Naive thymus-derived CD4-positive, alpha-beta T cell (primary cell): ENCODE results near the gene ILK. TPM values are rescaled to one million over a fixed set of nuclear protein-coding genes. Genes with fewer than 3 reads are reported as not detected.

ENCODE experiments used
- ATAC-seq: fragments of 150-1000 bp; cut with Tn5 transposase; 2 replicates; pipeline ENCODE4 v1.10.0; 2021; ENCODE audit warnings: mild to moderate bottlenecking, moderate library complexity
- CTCF ChIA-PET: fragments of 350-600 bp; sonication (Branson Sonifier 250); formaldehyde crosslinking; loops from one replicate; lab custom pipeline; 2021; ENCODE audit warnings: antibody characterized with exemption; lab: Charles Lee
- POLR2A ChIA-PET: fragments of 350-600 bp; sonication (Branson Sonifier 250); formaldehyde crosslinking; loops from one replicate; lab custom pipeline; 2021; ENCODE audit warnings: antibody characterized with exemption, inconsistent platforms; lab: Charles Lee
- DNase-seq, 9 donors: peaks; one replicate each; pipeline versions ENCODE4 v3.0.0 to v3.0.0-alpha.2; 2020 to 2022; ENCODE audit warnings: mixed read lengths in 1 of 9
- H3K27ac ChIP-seq: one replicate; pipeline ENCODE4 v1.7.0; 2013; ENCODE audit warnings: mild to moderate bottlenecking, low read depth, low read length, moderate library complexity
- H3K27me3 ChIP-seq, 2 donors: one replicate each; pipeline ENCODE4 v1.7.0; 2013; ENCODE audit warnings: low read length in 2 of 2, mild to moderate bottlenecking in 2 of 2, moderate library complexity in 2 of 2; ENCODE audit not compliant: control insufficient read depth in 2 of 2, insufficient read depth in 2 of 2
- H3K36me3 ChIP-seq, 3 experiments: 1 replicate in 2 of 3; 2 replicates in 1 of 3; pipeline ENCODE4 v1.7.0; 2013; ENCODE audit warnings: low read length in 3 of 3, mild to moderate bottlenecking in 3 of 3, moderate library complexity in 1 of 3; ENCODE audit not compliant: insufficient read depth in 3 of 3, control insufficient read depth in 2 of 3
- H3K4me1 ChIP-seq, 2 donors: one replicate each; pipeline ENCODE4 v1.7.0; 2013; ENCODE audit warnings: low read length in 2 of 2, mild to moderate bottlenecking in 2 of 2, moderate library complexity in 1 of 2; ENCODE audit not compliant: control insufficient read depth in 2 of 2, insufficient read depth in 2 of 2
- H3K4me3 ChIP-seq: 2 replicates; pipeline ENCODE4 v1.7.0; 2013; ENCODE audit warnings: mild to moderate bottlenecking, low read length
- H3K9me3 ChIP-seq, 3 experiments: 1 replicate in 2 of 3; 2 replicates in 1 of 3; pipeline ENCODE4 v1.7.0; 2013; ENCODE audit warnings: low read length in 3 of 3; ENCODE audit not compliant: control insufficient read depth in 2 of 3
- H3K27ac Mint-ChIP-seq, 9 donors: one replicate each; pipeline ENCODE4 v1.8.0; 2020 to 2022; ENCODE audit warnings: mixed read lengths in 9 of 9, mild to moderate bottlenecking in 8 of 9, moderate library complexity in 5 of 9, inconsistent platforms in 2 of 9
- H3K27me3 Mint-ChIP-seq, 5 donors: one replicate each; pipeline ENCODE4 v1.8.0; 2021 to 2022; ENCODE audit warnings: mixed read lengths in 5 of 5, mild to moderate bottlenecking in 1 of 5
- H3K36me3 Mint-ChIP-seq, 5 donors: one replicate each; pipeline ENCODE4 v1.8.0; 2020 to 2022; ENCODE audit warnings: mixed read lengths in 5 of 5, mild to moderate bottlenecking in 3 of 5, inconsistent platforms in 1 of 5
- H3K4me1 Mint-ChIP-seq, 7 donors: one replicate each; pipeline ENCODE4 v1.8.0; 2020 to 2022; ENCODE audit warnings: mixed read lengths in 7 of 7, mild to moderate bottlenecking in 3 of 7, inconsistent platforms in 1 of 7
- H3K4me3 Mint-ChIP-seq, 10 donors: one replicate each; pipeline ENCODE4 v1.8.0; 2020 to 2022; ENCODE audit warnings: mild to moderate bottlenecking in 10 of 10, mixed read lengths in 10 of 10, moderate library complexity in 6 of 10, inconsistent platforms in 2 of 10
- H3K9me3 Mint-ChIP-seq, 11 donors: one replicate each; pipeline ENCODE4 v1.8.0; 2020 to 2022; ENCODE audit warnings: mixed read lengths in 11 of 11, mild to moderate bottlenecking in 4 of 11, inconsistent platforms in 1 of 11, moderate library complexity in 1 of 11
- intact Hi-C, 2 donors: fragments of 100-400 bp; cut with micrococcal nuclease; formaldehyde crosslinking; loops; one replicate each; pipeline ENCODE4 v1.15.1; 2023
- polyA plus RNA-seq, 2 donors: library from polyadenylated mRNA; unstranded; fragments of 300-500 nt; fragmentation: Illumina TruSeq; gene quantifications; one replicate each; pipeline ENCODE4 v1.2.3, GENCODE V29; 2021
- total RNA-seq, 6 experiments: library from RNA in 5 of 6; stranded (reverse) in 5 of 6; gene quantifications; 1 replicate in 5 of 6; 2 replicates in 1 of 6; pipeline ENCODE4 v1.2.3 and lab custom pipeline; 2021 to 2026

Gene ILK
- total and polyA plus RNA-seq, 7 experiments from 2014 or later = 34.4 to 165 (median 79.7) TPM

DNA sequence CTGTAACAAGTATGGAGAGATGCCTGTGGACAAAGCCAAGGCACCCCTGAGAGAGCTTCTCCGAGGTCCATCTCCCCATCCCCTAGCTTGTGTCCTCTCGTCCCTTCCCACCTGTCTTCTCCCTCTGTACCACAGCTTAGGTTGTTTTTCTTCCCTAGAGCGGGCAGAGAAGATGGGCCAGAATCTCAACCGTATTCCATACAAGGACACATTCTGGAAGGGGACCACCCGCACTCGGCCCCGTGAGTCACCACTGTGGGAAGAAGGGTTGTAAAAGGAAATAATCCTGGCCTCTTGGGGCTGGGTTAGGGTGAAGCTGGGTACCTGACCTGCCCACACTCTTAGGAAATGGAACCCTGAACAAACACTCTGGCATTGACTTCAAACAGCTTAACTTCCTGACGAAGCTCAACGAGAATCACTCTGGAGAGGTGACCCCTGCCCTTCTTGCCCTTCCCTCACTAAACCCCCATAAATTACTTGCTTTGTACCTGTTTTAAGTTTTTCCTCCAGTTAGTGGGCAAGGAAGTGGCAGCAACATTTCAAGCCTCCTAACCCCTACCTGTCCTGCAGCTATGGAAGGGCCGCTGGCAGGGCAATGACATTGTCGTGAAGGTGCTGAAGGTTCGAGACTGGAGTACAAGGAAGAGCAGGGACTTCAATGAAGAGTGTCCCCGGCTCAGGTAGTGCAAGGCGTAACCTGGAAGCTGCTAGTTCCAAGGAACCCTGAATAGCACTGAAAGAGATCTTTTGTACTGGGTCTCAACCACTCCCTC lies 5.3 kb downstream of the ILK start:
- peaks cover 50 to 51% of the 10 kb centered on the region in 2 donors for H3K4me1 ChIP-seq
- peaks cover 0 to 39% (median 33%) of the 10 kb centered on the region in 7 donors for H3K4me1 Mint-ChIP-seq
- no peaks in the 10 kb centered on the region for H3K9me3 ChIP-seq
- H3K36me3 ChIP-seq = peaks cover 7 to 36% (median 17%) of the 10 kb centered on the region in 3 experiments
- DNase-seq (peak in 1 of 9 donors; percentile 20), ATAC-seq (no peak)
- peaks cover 0 to 42% (median 8%) of the 10 kb centered on the region in 5 donors for H3K36me3 Mint-ChIP-seq
- H3K27me3 ChIP-seq = no peaks in the 10 kb centered on the region
- peak overlapping the region; percentile 91 for H3K27ac ChIP-seq
- ChIA-PET CTCF (interaction anchor here (0.6 to 2.8 kb wide), 4 partner anchors 9 to 74 kb away, joined by 3 to 14 read pairs (median 4); partner anchors contain the start of gene MRPL17), POLR2A (interaction anchor here (0.7 to 10.3 kb wide), 9 partner anchors 9 to 916 kb away, joined by 3 to 170 read pairs (median 3); partner anchors contain the start of genes APBB1, ARFIP2, MRPL17 and TIMM10B)
- intact Hi-C loops = loop anchor here in 1 of 2 donors (10.0 kb wide), 1 partner anchor 924 kb away; the partner anchor contains the start of genes TRIM22 and TRIM5
- H3K4me3 Mint-ChIP-seq = peak overlapping the region in 2 of 10 donors; percentile 28 to 75
- H3K9me3 Mint-ChIP-seq = no peaks in the 10 kb centered on the region
- peak overlapping the region in 7 of 9 donors; percentile 7 to 98 (median 63) for H3K27ac Mint-ChIP-seq
- H3K4me3 ChIP-seq = no peak overlapping the region
- H3K27me3 Mint-ChIP-seq = no peaks in the 10 kb centered on the region

DNA sequence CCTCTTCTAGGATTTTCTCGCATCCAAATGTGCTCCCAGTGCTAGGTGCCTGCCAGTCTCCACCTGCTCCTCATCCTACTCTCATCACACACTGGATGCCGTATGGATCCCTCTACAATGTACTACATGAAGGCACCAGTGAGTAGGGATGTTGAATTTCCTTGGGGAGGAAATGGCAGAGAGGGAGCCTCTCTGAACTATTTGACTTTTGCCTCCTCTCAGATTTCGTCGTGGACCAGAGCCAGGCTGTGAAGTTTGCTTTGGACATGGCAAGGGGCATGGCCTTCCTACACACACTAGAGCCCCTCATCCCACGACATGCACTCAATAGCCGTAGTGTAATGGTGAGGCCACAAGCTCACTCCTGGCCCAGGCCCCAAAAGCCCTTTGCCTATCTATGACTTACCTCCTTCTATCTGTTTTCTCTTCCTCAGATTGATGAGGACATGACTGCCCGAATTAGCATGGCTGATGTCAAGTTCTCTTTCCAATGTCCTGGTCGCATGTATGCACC lies 6.0 kb downstream of the ILK start:
- Histone ChIP-seq H3K27me3 (no peaks in the 10 kb centered on the region), H3K4me1 (peaks cover 48 to 51% of the 10 kb centered on the region in 2 donors), H3K9me3 (no peaks in the 10 kb centered on the region), H3K4me3 (no peak overlapping the region), H3K36me3 (peaks cover 7 to 34% (median 17%) of the 10 kb centered on the region in 3 experiments), H3K27ac (peak overlapping the region; percentile 91)
- CTCF ChIA-PET = interaction anchor here (0.6 to 1.4 kb wide), 2 partner anchors 8 to 74 kb away, joined by 3 to 4 read pairs; partner anchors contain the start of gene MRPL17
- Mint-ChIP-seq H3K4me3 (peak overlapping the region in 5 of 10 donors; percentile 10 to 75 (median 33)), H3K27ac (peak overlapping the region in 6 of 9 donors; percentile 18 to 98 (median 70)), H3K9me3 (no peaks in the 10 kb centered on the region), H3K27me3 (no peaks in the 10 kb centered on the region), H3K4me1 (peaks cover 0 to 39% (median 33%) of the 10 kb centered on the region in 7 donors), H3K36me3 (peaks cover 0 to 43% (median 8%) of the 10 kb centered on the region in 5 donors)
- intact Hi-C loops = loop anchor here (10.0 kb wide), 2 partner anchors 905 to 925 kb away; partner anchors contain the start of genes PPFIBP2 (in 1 of the 2), TRIM22 (in 1 of the 2) and TRIM5 (in 1 of the 2)
- peak in 1 of 9 donors; percentile 17 for DNase-seq
- POLR2A ChIA-PET = interaction anchor here (9.0 to 10.3 kb wide), 2 partner anchors 9 to 72 kb away, joined by 70 to 170 read pairs; partner anchors contain the start of genes MRPL17 and TPP1
- ATAC-seq = no peak

DNA sequence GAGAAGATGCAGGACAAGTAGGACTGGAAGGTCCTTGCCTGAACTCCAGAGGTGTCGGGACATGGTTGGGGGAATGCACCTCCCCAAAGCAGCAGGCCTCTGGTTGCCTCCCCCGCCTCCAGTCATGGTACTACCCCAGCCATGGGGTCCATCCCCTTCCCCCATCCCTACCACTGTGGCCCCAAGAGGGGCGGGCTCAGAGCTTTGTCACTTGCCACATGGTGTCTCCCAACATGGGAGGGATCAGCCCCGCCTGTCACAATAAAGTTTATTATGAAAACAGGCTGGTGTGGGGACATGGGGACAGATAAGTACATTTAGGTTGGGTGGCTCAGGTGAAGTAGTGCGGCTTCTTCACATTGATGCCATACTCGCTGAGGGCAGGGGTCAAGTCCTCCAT lies 7.0 kb downstream of the ILK start:
- no peak for ATAC-seq
- ChIA-PET POLR2A (interaction anchor here (0.6 to 10.3 kb wide), 13 partner anchors 7 to 208 kb away, joined by 3 to 170 read pairs (median 4); partner anchors contain the start of genes ILK, MRPL17, RRP8 and TPP1), CTCF (interaction anchor here (1.3 to 3.9 kb wide), 2 partner anchors 73 to 77 kb away, joined by 5 to 19 read pairs; partner anchors contain the start of gene MRPL17)
- peaks cover 3 to 51% (median 11%) of the 10 kb centered on the region in 5 donors for H3K36me3 Mint-ChIP-seq
- peak overlapping the region in 5 of 9 donors; percentile 75 to 98 (median 96) for H3K27ac Mint-ChIP-seq
- H3K27ac ChIP-seq = peak overlapping the region; percentile 91
- no peaks in the 10 kb centered on the region for H3K27me3 Mint-ChIP-seq
- H3K27me3 ChIP-seq = no peaks in the 10 kb centered on the region
- H3K4me3 Mint-ChIP-seq = peak overlapping the region in 7 of 10 donors; percentile 10 to 94 (median 92)
- intact Hi-C loops = loop anchor here in 1 of 2 donors (10.0 kb wide), 1 partner anchor 904 kb away; the partner anchor contains the start of gene PPFIBP2
- no peaks in the 10 kb centered on the region for H3K9me3 ChIP-seq
- peaks cover 7 to 44% (median 17%) of the 10 kb centered on the region in 3 experiments for H3K36me3 ChIP-seq
- DNase-seq = peak in 1 of 9 donors; percentile 20
- no peak overlapping the region for H3K4me3 ChIP-seq
- peaks cover 39 to 42% of the 10 kb centered on the region in 2 donors for H3K4me1 ChIP-seq
- peaks cover 2 to 40% (median 33%) of the 10 kb centered on the region in 7 donors for H3K4me1 Mint-ChIP-seq
- no peaks in the 10 kb centered on the region for H3K9me3 Mint-ChIP-seq

DNA sequence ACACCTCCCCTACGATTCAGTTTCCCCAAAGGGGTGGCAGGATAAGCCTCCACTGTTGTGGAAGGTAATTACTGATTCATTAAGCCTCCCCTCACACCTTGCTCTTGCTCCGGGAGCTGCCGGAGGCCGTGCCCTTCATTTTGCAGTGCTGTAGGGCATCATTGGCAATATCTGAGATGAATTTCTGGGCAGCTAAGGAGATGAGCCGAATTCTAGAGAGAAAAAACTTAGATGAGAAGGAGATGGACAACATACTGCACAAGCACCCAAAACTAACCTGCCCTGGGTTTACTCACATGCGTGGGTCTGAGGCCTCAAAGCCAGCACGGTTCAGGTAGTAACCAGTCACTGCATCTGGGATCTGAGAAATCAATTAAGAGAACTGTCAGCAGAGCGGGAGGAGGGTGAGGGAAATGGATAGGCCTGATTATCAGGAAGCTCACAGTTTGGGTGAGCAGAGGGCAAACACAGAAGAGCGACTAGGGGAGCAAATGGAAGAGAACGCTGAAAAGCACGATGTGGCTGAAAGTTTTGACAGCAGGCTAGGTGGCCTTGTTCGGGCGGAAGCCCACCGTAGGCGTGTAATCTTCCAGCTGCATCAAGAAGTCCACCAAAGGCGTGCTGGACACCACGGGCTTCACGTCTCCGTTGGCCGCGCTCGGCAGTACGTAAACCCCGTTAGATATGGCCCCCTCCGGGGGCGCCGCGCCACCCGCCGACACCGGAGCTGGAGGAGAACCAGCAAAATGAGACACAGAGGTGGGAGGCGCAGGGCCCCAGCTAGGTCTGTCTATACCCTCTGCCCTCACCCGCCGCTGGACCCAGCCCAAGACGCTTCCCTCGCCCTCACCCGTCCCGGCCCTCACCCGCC lies 7.8 kb downstream of the ILK start:
- H3K9me3 Mint-ChIP-seq = no peaks in the 10 kb centered on the region
- Histone ChIP-seq H3K27me3 (no peaks in the 10 kb centered on the region), H3K4me3 (peak overlapping the region; percentile 68), H3K27ac (peak overlapping the region; percentile 91), H3K4me1 (peaks cover 32 to 34% of the 10 kb centered on the region in 2 donors), H3K36me3 (peaks cover 7 to 52% (median 17%) of the 10 kb centered on the region in 3 experiments), H3K9me3 (no peaks in the 10 kb centered on the region)
- POLR2A ChIA-PET = interaction anchor here (0.6 to 10.3 kb wide), 33 partner anchors 7 to 213 kb away, joined by 3 to 170 read pairs (median 6); partner anchors contain the start of genes ARFIP2, ILK, MRPL17 and RRP8
- peak overlapping the region in 5 of 9 donors; percentile 90 to 98 (median 96) for H3K27ac Mint-ChIP-seq
- DNase-seq (peak in 2 of 9 donors; percentile 20 to 50), ATAC-seq (peak; percentile 8)
- H3K27me3 Mint-ChIP-seq = no peaks in the 10 kb centered on the region
- peaks cover 7 to 55% (median 17%) of the 10 kb centered on the region in 5 donors for H3K36me3 Mint-ChIP-seq
- H3K4me3 Mint-ChIP-seq = peak overlapping the region in 6 of 10 donors; percentile 84 to 94 (median 92)
- intact Hi-C loops = loop anchor here in 1 of 2 donors (10.0 kb wide), 1 partner anchor 903 kb away; the partner anchor contains the start of gene PPFIBP2
- CTCF ChIA-PET = interaction anchor here (0.6 to 3.9 kb wide), 9 partner anchors 9 to 126 kb away, joined by 3 to 19 read pairs (median 5); partner anchors contain the start of gene MRPL17
- H3K4me1 Mint-ChIP-seq = peaks cover 9 to 46% (median 36%) of the 10 kb centered on the region in 7 donors

DNA sequence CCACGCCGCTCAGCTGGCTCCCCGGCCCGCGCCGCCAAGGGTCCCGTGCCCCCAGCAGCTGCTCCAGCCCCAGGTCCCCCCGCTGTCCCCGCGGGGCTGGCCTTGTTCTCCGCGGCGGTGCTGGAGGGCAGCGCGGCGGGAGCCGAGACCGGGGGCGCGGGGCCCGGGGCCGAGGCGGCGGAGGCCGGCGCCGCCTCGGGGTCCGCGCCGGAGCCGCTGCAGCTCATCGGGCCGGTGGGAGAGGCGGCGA lies 8.3 kb downstream of the ILK start:
- Histone ChIP-seq H3K9me3 (no peaks in the 10 kb centered on the region), H3K27ac (peak overlapping the region; percentile 91), H3K27me3 (no peaks in the 10 kb centered on the region), H3K36me3 (peaks cover 7 to 57% (median 17%) of the 10 kb centered on the region in 3 experiments), H3K4me1 (peaks cover 26 to 29% of the 10 kb centered on the region in 2 donors), H3K4me3 (peak overlapping the region; percentile 68)
- DNase-seq (no peak), ATAC-seq (no peak)
- no peaks in the 10 kb centered on the region for H3K27me3 Mint-ChIP-seq
- no peaks in the 10 kb centered on the region for H3K9me3 Mint-ChIP-seq
- intact Hi-C loops = loop anchor here (1.0 to 10.0 kb wide), 11 partner anchors 8 to 903 kb away; partner anchors contain the start of genes ARFIP2 (in 2 of the 2), FHIP1B (in 2 of the 2), MRPL17 (in 2 of the 2) and TIMM10B (in 2 of the 2)
- H3K36me3 Mint-ChIP-seq = peaks cover 7 to 56% (median 17%) of the 10 kb centered on the region in 5 donors
- CTCF ChIA-PET = interaction anchor here (0.6 to 3.9 kb wide), 13 partner anchors 8 to 126 kb away, joined by 3 to 19 read pairs (median 4); partner anchors contain the start of gene MRPL17
- H3K4me3 Mint-ChIP-seq = peak overlapping the region in 6 of 10 donors; percentile 84 to 94 (median 92)
- peak overlapping the region in 4 of 9 donors; percentile 96 to 98 (median 96) for H3K27ac Mint-ChIP-seq
- POLR2A ChIA-PET = interaction anchor here (0.7 to 10.3 kb wide), 32 partner anchors 8 to 214 kb away, joined by 3 to 170 read pairs (median 6); partner anchors contain the start of genes ARFIP2, ILK, MRPL17 and RRP8
- H3K4me1 Mint-ChIP-seq = peaks cover 9 to 46% (median 33%) of the 10 kb centered on the region in 7 donors
